ENCODE measurements around the gene JARID2. TPM values are rescaled to one million over a fixed set of nuclear protein-coding genes. Genes with fewer than 3 reads are reported as not detected.
A peak's percentile ranks its signal among the peaks of the same experiment; 100 is the strongest.

JARID2 gene
- total RNA-seq, 2 experiments from 2014 or later, result 30.0 to 42.4 TPM

GRCh38 chr6:15359335-15359862, 113.5 kb downstream of the JARID2 start:
- no peaks in the 10 kb centered on the region for H3K9me3 Mint-ChIP-seq (ENCODE audit: low read depth)
- H3K27me3 Mint-ChIP-seq, result no peaks in the 10 kb centered on the region
- peaks cover 30% of the 10 kb centered on the region for H3K4me1 Mint-ChIP-seq
- CTCF ChIA-PET, result interaction anchor here (0.6 to 1.6 kb wide), 3 partner anchors 13 to 22 kb away, joined by 3 read pairs; no protein-coding TSS in a partner anchor
- DNase-seq (no peak), ATAC-seq (no peak)
- no peak overlapping the region for H3K27ac Mint-ChIP-seq
- H3K4me3 Mint-ChIP-seq, result no peak overlapping the region
- H3K36me3 Mint-ChIP-seq, result peaks cover 4% of the 10 kb centered on the region

GRCh38 chr6:15360300-15360699, 114.4 kb downstream of the JARID2 start:
- Mint-ChIP-seq H3K27me3 (no peaks in the 10 kb centered on the region), H3K27ac (no peak overlapping the region), H3K36me3 (peaks cover 4% of the 10 kb centered on the region), H3K4me3 (no peak overlapping the region), H3K4me1 (peaks cover 33% of the 10 kb centered on the region), H3K9me3 (ENCODE audit: low read depth) (no peaks in the 10 kb centered on the region)
- DNase-seq (no peak), ATAC-seq (no peak)
- CTCF ChIA-PET, result no interaction called here

- ATAC-seq (no peak), DNase-seq (no peak)
- H3K4me3 Mint-ChIP-seq, result no peak overlapping the region
- CTCF ChIA-PET, result interaction anchor here (0.5 kb wide), 1 partner anchor 102 kb away, joined by 4 read pairs; no protein-coding TSS in a partner anchor
- no peaks in the 10 kb centered on the region for H3K27me3 Mint-ChIP-seq
- H3K36me3 Mint-ChIP-seq, result peaks cover 6% of the 10 kb centered on the region
- H3K27ac Mint-ChIP-seq, result no peak overlapping the region
- no peaks in the 10 kb centered on the region for H3K9me3 Mint-ChIP-seq (ENCODE audit: low read depth)
- peaks cover 41% of the 10 kb centered on the region for H3K4me1 Mint-ChIP-seq
Observed at GRCh38 chr6:15361197-15361596, 115.3 kb downstream of the JARID2 start.

GRCh38 chr6:15362274-15363160, 116.6 kb downstream of the JARID2 start:
- no peak overlapping the region for H3K27ac Mint-ChIP-seq
- H3K4me1 Mint-ChIP-seq, result peaks cover 46% of the 10 kb centered on the region
- no peaks in the 10 kb centered on the region for H3K27me3 Mint-ChIP-seq
- H3K9me3 Mint-ChIP-seq (ENCODE audit: low read depth), result no peaks in the 10 kb centered on the region
- no peak overlapping the region for H3K4me3 Mint-ChIP-seq
- no peak for ATAC-seq
- CTCF ChIA-PET, result interaction anchor here (1.0 kb wide), 1 partner anchor 32 kb away, joined by 3 read pairs; no protein-coding TSS in a partner anchor
- DNase-seq, result no peak
- H3K36me3 Mint-ChIP-seq, result peaks cover 8% of the 10 kb centered on the region

GRCh38 chr6:15363164-15363522, 117.3 kb downstream of the JARID2 start:
- Mint-ChIP-seq H3K36me3 (peaks cover 13% of the 10 kb centered on the region), H3K4me1 (peaks cover 46% of the 10 kb centered on the region), H3K9me3 (ENCODE audit: low read depth) (no peaks in the 10 kb centered on the region), H3K27ac (no peak overlapping the region), H3K27me3 (no peaks in the 10 kb centered on the region), H3K4me3 (no peak overlapping the region)
- ATAC-seq (peak; percentile 28), DNase-seq (no peak)
- CTCF ChIA-PET, result no interaction called here

GRCh38 chr6:15363523-15364400, 117.9 kb downstream of the JARID2 start:
- DNase-seq, result no peak
- Mint-ChIP-seq H3K9me3 (ENCODE audit: low read depth) (no peaks in the 10 kb centered on the region), H3K36me3 (peaks cover 18% of the 10 kb centered on the region), H3K27ac (no peak overlapping the region), H3K4me1 (peaks cover 43% of the 10 kb centered on the region), H3K27me3 (no peaks in the 10 kb centered on the region), H3K4me3 (no peak overlapping the region)
- CTCF ChIA-PET, result no interaction called here
- peak; percentile 73 for ATAC-seq

DNA sequence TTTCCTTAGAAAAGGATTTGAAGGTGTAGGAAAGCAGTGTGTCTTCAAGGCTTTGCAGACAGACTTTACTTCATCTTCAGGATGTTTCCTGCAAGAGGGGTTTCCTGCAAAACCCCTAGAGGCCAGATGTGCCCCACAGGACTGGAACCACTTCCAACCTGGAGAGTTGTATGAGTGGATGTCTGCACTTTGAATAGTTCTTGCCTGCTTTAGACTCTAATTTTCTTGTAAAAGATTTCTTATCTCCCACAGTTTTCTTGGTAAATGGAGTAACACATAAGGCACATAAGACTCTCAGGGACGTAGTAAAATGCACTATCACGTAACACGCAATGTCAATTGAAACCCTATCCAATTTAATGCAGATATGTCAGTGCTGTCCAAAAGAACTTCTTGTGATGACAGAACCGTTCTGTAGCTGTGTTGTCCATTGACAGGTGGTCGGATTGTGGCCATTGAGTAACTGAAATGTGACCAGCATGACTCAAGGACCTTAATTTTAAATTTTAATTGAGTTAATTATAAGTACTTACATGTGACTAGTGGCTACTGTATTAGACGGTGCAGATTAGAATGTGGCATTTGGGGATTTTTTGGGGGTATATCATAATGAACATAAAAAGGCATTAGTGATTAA, 118.7 kb downstream of the JARID2 start:
- Mint-ChIP-seq H3K27me3 (no peaks in the 10 kb centered on the region), H3K4me3 (no peak overlapping the region)
- CTCF ChIA-PET, result no interaction called here

DNA sequence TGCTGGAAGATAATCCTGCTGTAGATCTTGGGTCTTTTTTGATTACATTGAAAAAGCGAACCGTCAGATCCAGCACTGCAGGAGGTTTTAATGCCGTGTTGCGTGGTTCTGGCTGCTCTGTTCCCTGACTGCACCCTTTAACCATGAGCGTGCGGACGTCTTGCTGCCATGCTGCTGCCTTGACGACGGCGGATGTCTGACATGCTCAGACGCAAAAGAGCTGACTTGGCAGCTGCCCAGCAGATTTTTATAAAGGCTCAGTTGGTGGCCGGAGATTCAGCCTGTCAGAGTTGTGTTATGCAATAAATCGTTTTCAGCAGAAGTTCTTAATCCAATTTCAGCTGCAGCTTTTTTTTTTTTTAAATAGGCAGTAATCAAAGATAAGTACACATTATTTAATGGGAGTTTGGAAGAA, 119.4 kb downstream of the JARID2 start:
- ATAC-seq (no peak), DNase-seq (no peak)
- Mint-ChIP-seq H3K36me3 (peaks cover 17% of the 10 kb centered on the region), H3K4me1 (peaks cover 37% of the 10 kb centered on the region), H3K27me3 (no peaks in the 10 kb centered on the region), H3K27ac (no peak overlapping the region), H3K9me3 (ENCODE audit: low read depth) (no peaks in the 10 kb centered on the region), H3K4me3 (no peak overlapping the region)
- CTCF ChIA-PET, result no interaction called here

More for the DNA sequence above, 118.7 kb downstream of the JARID2 start:
- Mint-ChIP-seq H3K27ac (no peak overlapping the region), H3K4me1 (peaks cover 38% of the 10 kb centered on the region), H3K36me3 (peaks cover 17% of the 10 kb centered on the region), H3K9me3 (ENCODE audit: low read depth) (no peaks in the 10 kb centered on the region)
- DNase-seq (no peak), ATAC-seq (no peak)

DNA sequence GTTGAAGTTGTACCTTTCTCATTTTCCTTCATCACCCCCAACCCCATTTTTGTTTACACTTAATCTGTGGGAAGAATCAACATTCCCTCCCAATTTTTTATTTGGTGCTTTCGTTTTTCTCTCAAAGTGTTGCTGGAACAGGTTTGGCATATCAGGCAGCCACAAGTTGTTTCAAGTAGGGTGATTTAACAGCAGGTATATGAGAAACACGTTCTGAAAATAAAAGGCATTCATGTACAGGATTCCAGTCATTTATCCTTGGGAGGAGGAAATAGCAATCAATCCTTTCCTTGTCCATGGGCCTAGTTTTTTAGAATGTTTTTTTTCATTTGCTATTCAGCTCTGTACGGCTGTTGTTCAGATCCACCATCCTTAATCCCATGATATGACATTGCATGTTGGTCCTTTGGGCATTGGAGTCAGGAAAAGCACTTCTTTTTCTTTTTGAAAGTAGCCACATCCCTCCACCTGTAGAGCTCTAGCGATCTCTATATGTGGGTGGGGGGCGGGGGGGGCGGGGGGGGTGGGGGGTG, 120.2 kb downstream of the JARID2 start:
- Mint-ChIP-seq H3K9me3 (ENCODE audit: low read depth) (no peaks in the 10 kb centered on the region), H3K4me3 (no peak overlapping the region), H3K27me3 (no peaks in the 10 kb centered on the region), H3K36me3 (peaks cover 17% of the 10 kb centered on the region), H3K27ac (no peak overlapping the region), H3K4me1 (peaks cover 43% of the 10 kb centered on the region)
- no peak for ATAC-seq
- CTCF ChIA-PET, result no interaction called here
- no peak for DNase-seq

GRCh38 chr6:15366879-15367278, 121.0 kb downstream of the JARID2 start:
- CTCF ChIA-PET, result no interaction called here
- Mint-ChIP-seq H3K27ac (no peak overlapping the region), H3K4me1 (peaks cover 49% of the 10 kb centered on the region), H3K36me3 (peaks cover 17% of the 10 kb centered on the region), H3K4me3 (no peak overlapping the region), H3K9me3 (ENCODE audit: low read depth) (no peaks in the 10 kb centered on the region), H3K27me3 (no peaks in the 10 kb centered on the region)
- ATAC-seq (no peak), DNase-seq (no peak)

- Mint-ChIP-seq H3K27ac (peak overlapping the region; percentile 42), H3K9me3 (ENCODE audit: low read depth) (no peaks in the 10 kb centered on the region), H3K27me3 (no peaks in the 10 kb centered on the region), H3K4me3 (no peak overlapping the region), H3K36me3 (peaks cover 19% of the 10 kb centered on the region), H3K4me1 (peaks cover 49% of the 10 kb centered on the region)
- ATAC-seq (no peak), DNase-seq (no peak)
- CTCF ChIA-PET, result no interaction called here
Observed at GRCh38 chr6:15368186-15368585, 122.3 kb downstream of the JARID2 start.

DNA sequence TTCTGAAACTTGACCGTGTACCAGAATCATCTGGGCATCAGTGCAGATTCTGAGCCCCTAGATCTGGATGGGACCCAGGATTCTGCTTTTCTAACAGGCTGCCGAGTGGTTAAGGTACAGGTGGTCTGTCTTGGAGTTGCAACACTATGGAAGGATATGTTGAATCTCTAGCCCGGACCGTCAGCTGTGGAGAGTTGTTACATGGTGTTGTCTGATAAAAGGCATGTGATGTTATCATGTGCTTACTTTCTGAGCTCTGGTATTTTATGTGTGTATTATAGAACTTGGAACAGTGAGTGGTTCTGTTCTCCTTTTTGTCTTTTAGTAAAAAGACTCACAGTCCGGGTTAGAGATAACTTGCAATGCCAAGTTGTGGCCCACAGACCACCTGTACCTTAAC, 123.0 kb downstream of the JARID2 start:
- CTCF ChIA-PET, result no interaction called here
- Mint-ChIP-seq H3K27me3 (no peaks in the 10 kb centered on the region), H3K36me3 (peaks cover 19% of the 10 kb centered on the region), H3K4me3 (no peak overlapping the region), H3K27ac (no peak overlapping the region), H3K9me3 (ENCODE audit: low read depth) (no peaks in the 10 kb centered on the region), H3K4me1 (peaks cover 49% of the 10 kb centered on the region)
- DNase-seq, result no peak
- ATAC-seq, result no peak

DNA sequence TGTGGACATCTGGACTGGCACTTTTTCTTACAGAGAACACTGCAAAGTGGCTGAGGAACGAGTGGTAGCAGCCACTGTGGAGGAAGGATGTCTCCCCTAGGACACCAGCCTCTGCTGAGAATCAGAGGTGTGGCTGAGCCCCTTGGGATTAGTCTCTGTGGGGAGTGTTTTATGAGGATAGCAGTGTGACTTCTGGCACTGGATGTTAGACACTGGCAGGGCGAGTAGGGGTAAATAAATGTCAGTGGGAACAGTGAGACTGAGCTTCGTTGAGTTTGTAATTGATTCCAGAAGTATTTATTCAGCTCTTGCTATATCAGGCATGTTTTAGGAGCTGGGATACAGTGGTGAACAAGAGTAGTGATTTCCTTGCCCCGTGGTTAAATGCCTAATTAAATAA, 124.0 kb downstream of the JARID2 start:
- Mint-ChIP-seq H3K36me3 (peaks cover 19% of the 10 kb centered on the region), H3K9me3 (ENCODE audit: low read depth) (no peaks in the 10 kb centered on the region), H3K4me3 (no peak overlapping the region), H3K27me3 (no peaks in the 10 kb centered on the region), H3K4me1 (peaks cover 49% of the 10 kb centered on the region), H3K27ac (no peak overlapping the region)
- ATAC-seq (no peak), DNase-seq (no peak)
- CTCF ChIA-PET, result interaction anchor here (0.7 to 0.9 kb wide), 2 partner anchors 12 to 117 kb away, joined by 3 read pairs; no protein-coding TSS in a partner anchor
